HepG2 (cell line): Measurements from ENCODE around the gene KPNB1. TPM values are rescaled to one million over a fixed set of nuclear protein-coding genes. Genes with fewer than 3 reads are reported as not detected.

Experiments used
- ATAC-seq: fragments of 200-7000 bp; cut with Tn5 transposase; 3 replicates; pipeline ENCODE4 v1.9.1; 2020; ENCODE audit warnings: mild to moderate bottlenecking, moderate library complexity
- BruUV-seq: library from RNA; stranded (reverse); fragments of 400-500 nt; replicated peaks from 2 replicates; lab custom pipeline; 2021; lab: Mats Ljungman, UMichigan
- CTCF ChIA-PET: fragments of 300-600 bp; formaldehyde crosslinking; extraction: SDS; loops from one replicate; lab custom pipeline; 2021; ENCODE audit warnings: low total read pairs, inconsistent platforms, low intra/inter-chr PET ratio; lab: Yijun Ruan, JAX
- POLR2A ChIA-PET: fragments of 350-600 bp; sonication (Branson Sonifier 250); formaldehyde crosslinking; loops from one replicate; lab custom pipeline; 2020; ENCODE audit warnings: antibody characterized with exemption, inconsistent platforms; lab: Yijun Ruan, JAX
- DNase-seq: peaks from one replicate; pipeline ENCODE4 v3.0.0-alpha.2; 2015; ENCODE audit warnings: low spot score
- FAIRE-seq: peaks from 3 replicates; lab custom pipeline; 2011; peaks lifted over from hg19 to GRCh38; lab: Jason Lieb, UNC
- H2AFZ ChIP-seq: one replicate; pipeline ENCODE4 v1.6.1; 2011; ENCODE audit warnings: low read length, inconsistent platforms
- H3K27ac ChIP-seq: fragments of 300-600 bp; 3 replicates; pipeline ENCODE4 v1.8.0; 2011; ENCODE audit warnings: mixed run types, mild to moderate bottlenecking, mixed read lengths, low read length, inconsistent platforms; ENCODE audit not compliant: insufficient read depth; ENCODE audit errors: extremely low read length
- H3K27me3 ChIP-seq, 2 experiments: fragments of 200-600 bp in 1 of 2; 2 replicates in 1 of 2; 3 replicates in 1 of 2; pipeline versions ENCODE4 v1.6.0 to v1.8.0; 2011; ENCODE audit warnings: low read length in 2 of 2, mild to moderate bottlenecking in 2 of 2, moderate library complexity in 2 of 2, inconsistent platforms in 1 of 2; ENCODE audit not compliant: insufficient read depth in 2 of 2, control insufficient read depth in 1 of 2
- H3K36me3 ChIP-seq, 2 experiments: fragments of 200-600 bp in 1 of 2; replicated peaks in 1 of 2; 2 replicates in 1 of 2; 3 replicates in 1 of 2; pipeline versions ENCODE4 v1.5.1 to v1.8.0; 2011; ENCODE audit warnings: low read length in 2 of 2, inconsistent platforms in 1 of 2; ENCODE audit not compliant: insufficient read depth in 2 of 2, control insufficient read depth in 1 of 2
- H3K4me1 ChIP-seq: 2 replicates; pipeline ENCODE4 v1.5.1; 2012; ENCODE audit warnings: low read length, inconsistent platforms; ENCODE audit not compliant: insufficient read depth
- H3K4me2 ChIP-seq: 2 replicates; pipeline ENCODE4 v1.6.0; 2011; ENCODE audit warnings: low read depth, low read length, inconsistent platforms
- H3K4me3 ChIP-seq, 3 experiments: fragments of 200-600 bp in 1 of 3; sonication (generic), shearing (Covaris generic) in 1 of 3; replicated peaks in 1 of 3; 2 replicates each; pipeline ENCODE4 v1.5.1; 2011 to 2016; ENCODE audit warnings: low read length in 3 of 3, inconsistent platforms in 2 of 3, low read depth in 2 of 3, mild to moderate bottlenecking in 2 of 3, control low read depth in 1 of 3, mixed read lengths in 1 of 3; ENCODE audit not compliant: insufficient read depth in 1 of 3
- H3K79me2 ChIP-seq: one replicate; pipeline ENCODE4 v1.6.1; 2011; ENCODE audit warnings: low read length, inconsistent platforms; ENCODE audit not compliant: insufficient read depth
- H3K9ac ChIP-seq: 2 replicates; pipeline ENCODE4 v1.6.0; 2011; ENCODE audit warnings: mild to moderate bottlenecking, low read depth, low read length, inconsistent platforms; ENCODE audit not compliant: insufficient read depth
- H3K9me3 ChIP-seq: 2 replicates; pipeline ENCODE4 v1.5.1; 2012; ENCODE audit warnings: mild to moderate bottlenecking, low read length
- H4K20me1 ChIP-seq: 2 replicates; pipeline ENCODE4 v1.6.0; 2011; ENCODE audit warnings: inconsistent platforms, mild to moderate bottlenecking, low read length, moderate library complexity; ENCODE audit not compliant: insufficient read depth
- GPN1 ChIP-seq: sonication (generic); formaldehyde crosslinking; IDR thresholded peaks from 2 replicates; pipeline ENCODE4 v1.5.1; 2020; ENCODE audit warnings: missing genetic modification reagents, borderline replicate concordance
- ONECUT2 ChIP-seq: sonication (generic); formaldehyde crosslinking; IDR thresholded peaks from 2 replicates; pipeline ENCODE4 v1.4.0; 2020; ENCODE audit warnings: missing genetic modification reagents
- ZNF121 ChIP-seq: sonication (generic); formaldehyde crosslinking; IDR thresholded peaks from 2 replicates; pipeline ENCODE4 v1.5.0; 2020; ENCODE audit warnings: mild to moderate bottlenecking, missing genetic modification reagents
- ZNF629 ChIP-seq: sonication (generic); formaldehyde crosslinking; conservative IDR thresholded peaks from 2 replicates; pipeline ENCODE4 v1.5.0; 2020; ENCODE audit warnings: missing genetic modification reagents
- WGBS: methylation state at CpG from one replicate; pipeline ENCODE4 v1.1.6; 2017; ENCODE audit warnings: low lambda C conversion rate; 5-methylcytosine and 5-hydroxymethylcytosine counted together
- in situ Hi-C: cut with HindIII; loops from 2 replicates; pipeline ENCODE4 v1.10.0; 2017; ENCODE audit warnings: low pct_unique_long_range_greater_than_20kb; ENCODE audit not compliant: extremely low pct_ligation_motif_present
- intact Hi-C: fragments of 100-400 bp; cut with micrococcal nuclease; formaldehyde crosslinking; loops from one replicate; pipeline ENCODE4 v1.10.0; 2022; ENCODE audit not compliant: unreplicated experiment
- polyA plus RNA-seq, 8 experiments: library from polyadenylated mRNA; depleted of rRNA in 3 of 8; stranded (reverse) in 7 of 8; unstranded in 1 of 8; fragments of >200 nt; fragmentation: Illumina TruSeq in 4 of 8; extraction: Trizol in 4 of 8; gene quantifications; 2 replicates each; pipeline versions ENCODE4 v1.2.1 to v1.2.3, GENCODE V29; 2011 to 2016; ENCODE audit warnings: low read depth in 4 of 8, missing spikeins in 1 of 8, mixed read lengths in 1 of 8; ENCODE audit not compliant: insufficient read depth in 1 of 8
- total RNA-seq, 5 experiments: library from RNA; depleted of rRNA; stranded (reverse); fragments of >200 nt; fragmentation: Illumina TruSeq; extraction: Trizol; gene quantifications; 2 replicates each; pipeline ENCODE4 v1.2.3, GENCODE V29; 2016; ENCODE audit warnings: low read depth in 1 of 5
- TF ChIP-seq, protein P1 (sequence below): IDR thresholded peaks from 2 replicates; pipeline ENCODE4 v1.4.0; 2020; ENCODE audit warnings: mild to moderate bottlenecking, missing genetic modification reagents
- TF ChIP-seq, protein P2 (sequence below): sonication (generic); formaldehyde crosslinking; conservative IDR thresholded peaks from 2 replicates; pipeline ENCODE4 v1.4.0; 2020; ENCODE audit warnings: mild to moderate bottlenecking, missing genetic modification reagents, moderate library complexity

The KPNB1 gene
- total and polyA plus RNA-seq, 2 of the 13 experiments (the other 11 are each of a cell fraction or from before 2014, with no cell fraction given): 164 to 424 TPM

DNA sequence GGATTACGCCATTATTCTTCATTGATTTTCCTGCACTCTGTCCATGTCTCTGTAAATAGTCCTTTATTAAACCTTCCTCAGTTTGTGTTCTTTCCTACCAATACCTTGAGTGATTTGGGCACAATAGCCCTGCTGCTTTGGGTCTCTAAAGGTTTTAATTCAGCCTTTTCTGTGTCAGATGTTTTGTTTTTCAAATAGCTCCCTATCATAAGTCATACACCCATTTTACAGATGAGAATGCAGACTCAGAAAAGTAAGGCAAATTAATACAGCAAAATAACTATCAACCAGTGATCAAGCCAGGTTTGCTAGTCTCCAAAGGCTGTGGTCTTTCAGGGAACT is 25.0 kb upstream of the KPNB1 start (continued):
- TF ChIP-seq, protein P1, sequence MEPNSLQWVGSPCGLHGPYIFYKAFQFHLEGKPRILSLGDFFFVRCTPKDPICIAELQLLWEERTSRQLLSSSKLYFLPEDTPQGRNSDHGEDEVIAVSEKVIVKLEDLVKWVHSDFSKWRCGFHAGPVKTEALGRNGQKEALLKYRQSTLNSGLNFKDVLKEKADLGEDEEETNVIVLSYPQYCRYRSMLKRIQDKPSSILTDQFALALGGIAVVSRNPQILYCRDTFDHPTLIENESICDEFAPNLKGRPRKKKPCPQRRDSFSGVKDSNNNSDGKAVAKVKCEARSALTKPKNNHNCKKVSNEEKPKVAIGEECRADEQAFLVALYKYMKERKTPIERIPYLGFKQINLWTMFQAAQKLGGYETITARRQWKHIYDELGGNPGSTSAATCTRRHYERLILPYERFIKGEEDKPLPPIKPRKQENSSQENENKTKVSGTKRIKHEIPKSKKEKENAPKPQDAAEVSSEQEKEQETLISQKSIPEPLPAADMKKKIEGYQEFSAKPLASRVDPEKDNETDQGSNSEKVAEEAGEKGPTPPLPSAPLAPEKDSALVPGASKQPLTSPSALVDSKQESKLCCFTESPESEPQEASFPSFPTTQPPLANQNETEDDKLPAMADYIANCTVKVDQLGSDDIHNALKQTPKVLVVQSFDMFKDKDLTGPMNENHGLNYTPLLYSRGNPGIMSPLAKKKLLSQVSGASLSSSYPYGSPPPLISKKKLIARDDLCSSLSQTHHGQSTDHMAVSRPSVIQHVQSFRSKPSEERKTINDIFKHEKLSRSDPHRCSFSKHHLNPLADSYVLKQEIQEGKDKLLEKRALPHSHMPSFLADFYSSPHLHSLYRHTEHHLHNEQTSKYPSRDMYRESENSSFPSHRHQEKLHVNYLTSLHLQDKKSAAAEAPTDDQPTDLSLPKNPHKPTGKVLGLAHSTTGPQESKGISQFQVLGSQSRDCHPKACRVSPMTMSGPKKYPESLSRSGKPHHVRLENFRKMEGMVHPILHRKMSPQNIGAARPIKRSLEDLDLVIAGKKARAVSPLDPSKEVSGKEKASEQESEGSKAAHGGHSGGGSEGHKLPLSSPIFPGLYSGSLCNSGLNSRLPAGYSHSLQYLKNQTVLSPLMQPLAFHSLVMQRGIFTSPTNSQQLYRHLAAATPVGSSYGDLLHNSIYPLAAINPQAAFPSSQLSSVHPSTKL (CRISPR knock-in tag): peak; percentile 23; the same call in 1 of the 2 replicates
- TF ChIP-seq ONECUT2 (peak; percentile 85), ZNF629 (CRISPR knock-in tag) (peak; percentile 95)
- TF ChIP-seq, protein P2, sequence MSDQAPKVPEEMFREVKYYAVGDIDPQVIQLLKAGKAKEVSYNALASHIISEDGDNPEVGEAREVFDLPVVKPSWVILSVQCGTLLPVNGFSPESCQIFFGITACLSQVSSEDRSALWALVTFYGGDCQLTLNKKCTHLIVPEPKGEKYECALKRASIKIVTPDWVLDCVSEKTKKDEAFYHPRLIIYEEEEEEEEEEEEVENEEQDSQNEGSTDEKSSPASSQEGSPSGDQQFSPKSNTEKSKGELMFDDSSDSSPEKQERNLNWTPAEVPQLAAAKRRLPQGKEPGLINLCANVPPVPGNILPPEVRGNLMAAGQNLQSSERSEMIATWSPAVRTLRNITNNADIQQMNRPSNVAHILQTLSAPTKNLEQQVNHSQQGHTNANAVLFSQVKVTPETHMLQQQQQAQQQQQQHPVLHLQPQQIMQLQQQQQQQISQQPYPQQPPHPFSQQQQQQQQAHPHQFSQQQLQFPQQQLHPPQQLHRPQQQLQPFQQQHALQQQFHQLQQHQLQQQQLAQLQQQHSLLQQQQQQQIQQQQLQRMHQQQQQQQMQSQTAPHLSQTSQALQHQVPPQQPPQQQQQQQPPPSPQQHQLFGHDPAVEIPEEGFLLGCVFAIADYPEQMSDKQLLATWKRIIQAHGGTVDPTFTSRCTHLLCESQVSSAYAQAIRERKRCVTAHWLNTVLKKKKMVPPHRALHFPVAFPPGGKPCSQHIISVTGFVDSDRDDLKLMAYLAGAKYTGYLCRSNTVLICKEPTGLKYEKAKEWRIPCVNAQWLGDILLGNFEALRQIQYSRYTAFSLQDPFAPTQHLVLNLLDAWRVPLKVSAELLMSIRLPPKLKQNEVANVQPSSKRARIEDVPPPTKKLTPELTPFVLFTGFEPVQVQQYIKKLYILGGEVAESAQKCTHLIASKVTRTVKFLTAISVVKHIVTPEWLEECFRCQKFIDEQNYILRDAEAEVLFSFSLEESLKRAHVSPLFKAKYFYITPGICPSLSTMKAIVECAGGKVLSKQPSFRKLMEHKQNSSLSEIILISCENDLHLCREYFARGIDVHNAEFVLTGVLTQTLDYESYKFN (CRISPR knock-in tag): peak; percentile 35; the same call in 1 of the 2 replicates

DNA sequence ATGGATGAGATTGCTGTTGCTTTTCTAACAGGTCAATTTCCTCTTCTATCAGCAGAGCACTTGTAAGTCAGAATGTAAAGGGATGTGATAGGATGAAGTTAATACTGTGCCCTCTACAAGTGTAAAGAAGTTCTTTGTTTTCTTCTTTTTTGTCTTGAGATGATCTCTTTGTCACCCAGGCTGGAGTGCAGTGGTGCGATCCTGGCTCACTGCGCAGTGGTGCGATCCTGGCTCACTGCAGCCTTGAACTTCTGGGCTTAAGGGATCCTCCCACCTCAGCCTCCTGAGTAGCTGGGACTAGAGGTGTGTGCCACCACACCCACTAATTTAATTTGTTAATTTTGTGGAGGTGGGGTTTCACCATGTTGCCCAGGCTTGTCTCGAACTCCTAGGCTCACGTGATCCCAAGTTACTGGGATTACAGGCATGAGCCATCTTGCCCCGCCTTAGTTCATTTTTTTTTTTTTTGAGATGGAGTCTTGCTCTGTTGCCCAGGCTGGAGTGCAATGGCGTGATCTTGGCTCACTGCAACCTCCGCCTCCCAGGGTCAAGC is 21.6 kb upstream of the KPNB1 start:
- Histone ChIP-seq H3K9me3 (no peaks in the 10 kb centered on the region), H3K4me3 (no peak overlapping the region), H4K20me1 (no peaks in the 10 kb centered on the region), H2AFZ (no peak overlapping the region), H3K4me1 (peaks cover 7% of the 10 kb centered on the region; the same call in 1 of the 2 replicates)
- POLR2A ChIA-PET: interaction anchor here (0.6 kb wide), 1 partner anchor 561 kb away, joined by 4 read pairs; no protein-coding TSS in a partner anchor
- in situ Hi-C loops: no loop called here
- no peak for TF ChIP-seq GPN1 (CRISPR knock-in tag)
- TF ChIP-seq ZNF121 (CRISPR knock-in tag): 0 out of 2 replicates have a peak, but pooled peaks have one; percentile 18
- TF ChIP-seq, all 625 proteins: peak for 1
- Histone ChIP-seq H3K79me2 (no peaks in the 10 kb centered on the region), H3K27ac (no peak overlapping the region), H3K36me3 (no peaks in the 10 kb centered on the region), H3K4me2 (no peak overlapping the region), H3K27me3 (no peaks in the 10 kb centered on the region), H3K9ac (no peak overlapping the region)
- BruUV-seq: no TSS peak
- 96% methylated on average over 8 of the region's 8 CpGs for WGBS
- ATAC-seq (no peak), FAIRE-seq (no peak), DNase-seq (no peak)
- intact Hi-C loops: no loop called here
- CTCF ChIA-PET: no interaction called here
